Naive thymus-derived CD8-positive, alpha-beta T cell (primary cell): Measurements from ENCODE around the gene LRRC27. TPM values are rescaled to one million over a fixed set of nuclear protein-coding genes. Genes with fewer than 3 reads are reported as not detected.

ENCODE experiments used
- ATAC-seq, 2 donors: fragments of 150-1000 bp; cut with Tn5 transposase in 1 of 2; sonication (Bioruptor Pico), chemical (Tn5 transposase) in 1 of 2; 1 replicate in 1 of 2; 2 replicates in 1 of 2; pipeline ENCODE4 v1.10.0; 2021; ENCODE audit warnings: mild to moderate bottlenecking in 2 of 2, moderate library complexity in 2 of 2
- POLR2A ChIA-PET: fragments of 350-600 bp; sonication (Branson Sonifier 250); formaldehyde crosslinking; loops from one replicate; lab custom pipeline; 2021; ENCODE audit warnings: antibody characterized with exemption; lab: Charles Lee
- DNase-seq, 10 donors: peaks; one replicate each; pipeline versions ENCODE4 v3.0.0 to v3.0.0-alpha.2; 2020 to 2022
- H3K27ac Mint-ChIP-seq, 10 donors: one replicate each; pipeline ENCODE4 v1.8.0; 2020 to 2022; ENCODE audit warnings: mild to moderate bottlenecking in 10 of 10, mixed read lengths in 10 of 10, moderate library complexity in 4 of 10, inconsistent platforms in 1 of 10
- H3K27me3 Mint-ChIP-seq, 5 donors: one replicate each; pipeline ENCODE4 v1.8.0; 2021 to 2022; ENCODE audit warnings: mixed read lengths in 5 of 5
- H3K36me3 Mint-ChIP-seq, 3 donors: one replicate each; pipeline ENCODE4 v1.8.0; 2020 to 2022; ENCODE audit warnings: mixed read lengths in 3 of 3, mild to moderate bottlenecking in 2 of 3, inconsistent platforms in 1 of 3
- H3K4me1 Mint-ChIP-seq, 4 donors: one replicate each; pipeline ENCODE4 v1.8.0; 2021 to 2022; ENCODE audit warnings: mixed read lengths in 4 of 4
- H3K4me3 Mint-ChIP-seq, 10 donors: one replicate each; pipeline ENCODE4 v1.8.0; 2020 to 2022; ENCODE audit warnings: mild to moderate bottlenecking in 10 of 10, mixed read lengths in 10 of 10, moderate library complexity in 6 of 10, inconsistent platforms in 1 of 10
- H3K9me3 Mint-ChIP-seq, 9 donors: one replicate each; pipeline ENCODE4 v1.8.0; 2020 to 2022; ENCODE audit warnings: mixed read lengths in 9 of 9, mild to moderate bottlenecking in 3 of 9, inconsistent platforms in 1 of 9, moderate library complexity in 1 of 9
- polyA plus RNA-seq, 3 donors: library from polyadenylated mRNA; unstranded; fragments of 300-500 nt; fragmentation: Illumina TruSeq; gene quantifications; one replicate each; pipeline ENCODE4 v1.2.3, GENCODE V29; 2021
- total RNA-seq, 8 experiments: library from RNA in 2 of 8; stranded (reverse) in 2 of 8; gene quantifications; one replicate each; pipeline ENCODE4 v1.2.3 and lab custom pipeline; 2021 to 2026

LRRC27 gene
- total and polyA plus RNA-seq, 5 experiments from 2014 or later: 2.4 to 7.9 (median 4.7) TPM

DNA sequence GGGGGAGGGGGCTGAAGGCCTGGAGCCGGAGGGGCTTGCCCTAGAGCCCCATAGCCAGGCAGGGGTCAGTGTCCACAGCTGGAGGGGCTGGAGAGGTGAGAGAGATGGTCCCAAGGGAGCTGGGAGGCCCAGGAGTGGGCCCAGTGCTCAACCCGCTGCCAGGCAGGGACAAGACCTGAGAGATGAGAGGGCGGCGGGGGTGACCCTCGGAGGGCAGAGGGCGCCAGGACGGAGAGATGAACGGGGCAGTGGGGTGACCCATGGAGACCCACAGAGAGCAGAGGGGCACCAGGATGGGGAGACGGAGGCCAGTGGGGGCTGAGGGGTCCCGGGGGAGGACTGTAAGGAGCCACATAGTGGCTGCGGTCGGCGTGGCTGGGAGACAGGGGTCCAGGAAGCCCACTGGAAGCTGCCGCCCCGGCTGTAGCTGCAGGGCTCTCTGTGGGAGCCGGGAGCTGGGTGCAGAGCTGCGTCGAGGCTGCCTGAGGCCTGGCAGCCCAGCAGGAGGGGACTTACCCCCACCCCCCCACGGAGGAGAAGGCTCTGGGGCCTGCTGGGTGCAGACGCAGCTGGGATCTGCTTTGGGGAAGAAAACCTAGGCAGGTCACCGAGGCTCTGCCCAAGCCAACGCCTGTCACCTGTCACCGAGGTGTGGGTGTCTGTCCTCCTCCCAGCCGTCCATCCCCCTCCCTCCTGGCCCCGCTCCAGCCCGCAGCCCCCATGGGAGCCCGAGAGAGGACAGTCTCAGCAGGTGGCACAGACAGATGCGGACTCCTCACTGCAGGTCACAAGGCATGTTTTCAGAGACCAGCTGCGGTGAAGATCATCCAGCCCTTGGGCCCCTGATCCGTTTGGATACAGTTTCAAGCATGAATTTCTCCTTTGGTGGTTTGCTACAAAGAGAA lies 90.1 kb downstream of the LRRC27 start:
- peaks cover 17 to 51% (median 45%) of the 10 kb centered on the region in 4 donors for H3K4me1 Mint-ChIP-seq
- no peaks in the 10 kb centered on the region for H3K9me3 Mint-ChIP-seq
- DNase-seq (no peak), ATAC-seq (peak in 1 of 2 donors; percentile 27)
- peak overlapping the region in 9 of 10 donors; percentile 33 to 76 (median 62) for H3K4me3 Mint-ChIP-seq
- peak overlapping the region; percentile 55 to 94 (median 86) for H3K27ac Mint-ChIP-seq
- H3K27me3 Mint-ChIP-seq: no peaks in the 10 kb centered on the region
- H3K36me3 Mint-ChIP-seq: no peaks in the 10 kb centered on the region
- POLR2A ChIA-PET: interaction anchor here (0.7 to 3.1 kb wide), 5 partner anchors 9 to 25 kb away, joined by 3 to 13 read pairs (median 3); no protein-coding TSS in a partner anchor

- H3K9me3 Mint-ChIP-seq: no peaks in the 10 kb centered on the region
- ATAC-seq (peak; percentile 58 to 70), DNase-seq (peak in 1 of 10 donors; percentile 35)
- no peaks in the 10 kb centered on the region for H3K36me3 Mint-ChIP-seq
- H3K4me3 Mint-ChIP-seq: peak overlapping the region; percentile 31 to 76 (median 60)
- no peaks in the 10 kb centered on the region for H3K27me3 Mint-ChIP-seq
- POLR2A ChIA-PET: interaction anchor here (0.7 to 3.1 kb wide), 5 partner anchors 8 to 24 kb away, joined by 3 to 13 read pairs (median 4); no protein-coding TSS in a partner anchor
- peaks cover 17 to 45% (median 43%) of the 10 kb centered on the region in 4 donors for H3K4me1 Mint-ChIP-seq
- peak overlapping the region; percentile 55 to 94 (median 86) for H3K27ac Mint-ChIP-seq
These were observed 91.2 kb downstream of the LRRC27 start for GRCh38 chr10:132422903-132423825.

DNA sequence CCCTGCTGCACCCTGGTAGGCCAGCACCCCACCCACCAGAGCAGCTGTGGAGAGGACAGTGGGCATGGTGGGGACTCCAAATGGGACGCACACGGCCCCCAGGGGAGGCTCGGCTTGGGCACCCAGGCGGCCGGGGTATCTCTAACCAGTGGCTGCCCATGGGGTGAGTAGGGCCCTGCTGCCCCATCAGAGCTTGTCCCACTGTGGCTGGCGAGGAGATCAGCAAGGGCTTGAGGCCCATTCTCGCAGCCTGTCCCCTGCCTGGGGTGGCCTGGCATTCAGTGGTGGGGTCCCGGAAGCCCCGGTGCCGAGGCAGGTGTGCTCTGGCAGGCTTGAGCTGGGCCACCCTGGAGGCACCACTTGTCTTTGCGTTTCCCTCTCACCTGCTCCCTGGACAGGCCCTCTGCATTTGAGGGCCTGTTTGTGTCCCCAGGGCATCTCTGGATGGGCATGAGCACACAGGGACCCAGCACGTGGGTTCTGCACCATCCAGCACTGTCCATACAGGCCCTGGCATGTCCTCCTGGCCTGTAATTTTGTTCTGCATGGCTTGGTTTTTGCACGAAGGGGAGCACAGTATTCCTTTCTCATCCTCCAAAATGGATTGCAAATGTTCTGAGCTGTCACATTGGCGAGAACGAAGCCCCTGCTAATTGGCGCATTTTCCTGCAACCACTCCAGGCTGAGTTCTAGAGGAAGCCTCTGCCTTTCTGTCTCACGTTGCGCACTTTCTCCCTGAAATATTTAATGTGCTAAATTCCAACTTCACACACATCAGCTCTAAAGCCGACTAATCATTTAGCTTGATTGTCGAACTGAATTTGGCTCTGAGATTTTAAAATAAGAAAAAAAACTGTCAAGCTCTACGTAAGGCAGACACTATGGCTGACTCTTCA lies 92.2 kb downstream of the LRRC27 start:
- peak overlapping the region in 4 of 10 donors; percentile 55 to 94 (median 70) for H3K27ac Mint-ChIP-seq
- H3K4me3 Mint-ChIP-seq: no peak overlapping the region
- DNase-seq: no peak
- no peaks in the 10 kb centered on the region for H3K9me3 Mint-ChIP-seq
- H3K4me1 Mint-ChIP-seq: peaks cover 14 to 38% (median 36%) of the 10 kb centered on the region in 4 donors
- H3K27me3 Mint-ChIP-seq: no peaks in the 10 kb centered on the region
- no peak for ATAC-seq
- POLR2A ChIA-PET: interaction anchor here (0.6 to 3.1 kb wide), 4 partner anchors 10 to 235 kb away, joined by 3 to 13 read pairs (median 4); no protein-coding TSS in a partner anchor
- H3K36me3 Mint-ChIP-seq: no peaks in the 10 kb centered on the region

GRCh38 chr10:132425029-132425756 lies 93.2 kb downstream of the LRRC27 start:
- Mint-ChIP-seq H3K4me3 (no peak overlapping the region), H3K36me3 (no peaks in the 10 kb centered on the region), H3K27me3 (no peaks in the 10 kb centered on the region), H3K27ac (peak overlapping the region in 1 of 10 donors; percentile 12), H3K9me3 (no peaks in the 10 kb centered on the region), H3K4me1 (peaks cover 19 to 40% (median 35%) of the 10 kb centered on the region in 4 donors)
- POLR2A ChIA-PET: no interaction called here
- no peak for ATAC-seq
- DNase-seq: no peak

DNA sequence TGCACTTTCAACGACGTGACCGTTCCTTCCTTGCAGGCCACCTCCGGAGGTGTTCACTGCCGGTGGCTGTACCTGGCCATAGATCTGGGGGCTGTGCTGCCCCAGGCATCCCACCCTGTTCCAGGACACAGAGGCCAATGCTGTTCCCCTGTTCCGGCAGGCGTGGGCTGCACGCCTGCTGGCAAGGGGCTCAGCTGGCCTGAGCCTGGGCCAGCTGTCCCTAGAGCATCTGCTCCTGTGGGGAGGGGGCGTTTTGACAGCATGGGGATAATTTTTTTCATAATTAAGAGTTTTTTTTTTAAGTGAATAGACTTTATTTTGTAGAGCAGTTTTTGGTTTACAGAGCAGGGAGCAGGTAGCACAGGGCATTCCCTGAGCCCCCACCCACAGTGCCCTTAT lies 93.8 kb downstream of the LRRC27 start:
- Mint-ChIP-seq H3K36me3 (no peaks in the 10 kb centered on the region), H3K4me3 (no peak overlapping the region), H3K27ac (no peak overlapping the region), H3K27me3 (no peaks in the 10 kb centered on the region), H3K4me1 (peaks cover 21 to 38% (median 33%) of the 10 kb centered on the region in 4 donors), H3K9me3 (no peaks in the 10 kb centered on the region)
- ATAC-seq: no peak
- POLR2A ChIA-PET: no interaction called here
- DNase-seq: no peak

DNA sequence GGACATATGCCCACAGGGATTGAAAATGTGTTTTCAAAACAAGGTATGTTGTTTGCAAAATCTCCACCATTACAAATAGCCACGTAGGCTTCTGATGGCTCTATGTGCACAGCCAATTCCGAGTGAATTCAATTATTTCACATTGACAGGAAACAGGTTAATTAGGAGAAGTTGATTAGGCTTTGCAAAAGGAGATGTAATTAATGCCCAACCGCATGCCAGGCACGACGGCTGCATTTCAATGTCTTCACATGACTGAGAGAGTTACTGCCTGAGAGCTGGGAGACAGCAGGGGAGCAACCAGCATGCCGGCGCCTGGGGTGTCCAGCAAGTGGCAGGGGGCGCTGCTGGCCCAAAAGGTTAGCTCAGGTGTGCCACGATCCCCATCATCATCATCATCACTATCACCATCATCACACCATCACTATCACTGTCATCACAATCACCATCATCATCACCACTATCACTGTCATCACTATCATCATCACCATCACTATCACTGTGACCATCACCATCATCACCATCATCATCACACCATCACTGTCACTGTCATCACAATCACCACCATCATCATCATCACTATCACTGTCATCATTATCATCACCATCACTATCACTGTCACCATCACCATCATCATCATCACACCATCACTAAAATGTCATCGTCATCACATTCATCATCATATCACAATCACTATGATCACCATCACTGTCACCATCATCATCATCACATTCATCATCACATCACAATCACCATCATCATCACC lies 95.2 kb downstream of the LRRC27 start:
- POLR2A ChIA-PET: no interaction called here
- Mint-ChIP-seq H3K9me3 (no peaks in the 10 kb centered on the region), H3K27ac (no peak overlapping the region), H3K4me3 (no peak overlapping the region), H3K27me3 (no peaks in the 10 kb centered on the region), H3K4me1 (peaks cover 20 to 24% (median 22%) of the 10 kb centered on the region in 4 donors), H3K36me3 (no peaks in the 10 kb centered on the region)
- no peak for DNase-seq
- no peak for ATAC-seq

DNA sequence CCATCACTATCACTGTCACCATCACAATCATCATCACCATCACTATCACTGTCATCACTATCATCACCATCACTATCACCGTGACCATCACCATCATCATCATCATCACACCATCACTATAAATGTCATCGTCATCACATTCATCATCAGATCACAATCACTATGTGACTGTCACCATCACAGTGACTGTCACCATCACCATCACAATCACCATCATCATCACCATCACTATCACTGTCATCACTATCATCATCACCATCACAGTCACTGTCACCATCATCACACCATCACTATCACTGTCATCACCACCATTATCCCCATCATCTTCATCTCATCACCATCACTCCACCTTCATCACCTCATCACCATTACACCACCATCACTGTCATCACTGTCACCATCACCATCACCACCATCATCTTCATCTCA lies 96.0 kb downstream of the LRRC27 start:
- ATAC-seq (no peak), DNase-seq (no peak)
- POLR2A ChIA-PET: no interaction called here
- Mint-ChIP-seq H3K27me3 (no peaks in the 10 kb centered on the region), H3K4me3 (no peak overlapping the region), H3K36me3 (no peaks in the 10 kb centered on the region), H3K27ac (no peak overlapping the region), H3K9me3 (no peaks in the 10 kb centered on the region), H3K4me1 (peaks cover 15 to 17% (median 16%) of the 10 kb centered on the region in 4 donors)

- H3K4me3 Mint-ChIP-seq: no peak overlapping the region
- no peak overlapping the region for H3K27ac Mint-ChIP-seq
- no peaks in the 10 kb centered on the region for H3K27me3 Mint-ChIP-seq
- H3K9me3 Mint-ChIP-seq: no peaks in the 10 kb centered on the region
- POLR2A ChIA-PET: interaction anchor here (0.9 kb wide), 1 partner anchor 18 kb away, joined by 3 read pairs; no protein-coding TSS in a partner anchor
- ATAC-seq (no peak), DNase-seq (no peak)
- peaks cover 9 to 11% (median 10%) of the 10 kb centered on the region in 4 donors for H3K4me1 Mint-ChIP-seq
- H3K36me3 Mint-ChIP-seq: no peaks in the 10 kb centered on the region
These were observed 96.5 kb downstream of the LRRC27 start for GRCh38 chr10:132428486-132428995.
